Colonic mucosa (tissue), 4 donors: ENCODE data around the gene RPN1. TPM values are rescaled to one million over a fixed set of nuclear protein-coding genes. Genes with fewer than 3 reads are reported as not detected.
"Not testable (repeated sequence)": the region's sequence is repeated elsewhere in the genome, so short reads cannot be mapped to it uniquely, and the experiment has no call there.

Source experiments
- DNase-seq: peaks from one replicate; pipeline ENCODE4 v3.0.0-alpha.2; 2020
- H3K27ac ChIP-seq: fragments of 200-600 bp; one replicate; pipeline ENCODE4 v1.8.0; 2021
- H3K27me3 ChIP-seq: fragments of 200-600 bp; one replicate; pipeline ENCODE4 v1.8.0; 2021
- H3K36me3 ChIP-seq: fragments of 200-600 bp; one replicate; pipeline ENCODE4 v1.8.0; 2021
- H3K4me1 ChIP-seq: fragments of 200-600 bp; one replicate; pipeline ENCODE4 v1.8.0; 2021; ENCODE audit warnings: mild to moderate bottlenecking
- H3K4me3 ChIP-seq: fragments of 200-600 bp; one replicate; pipeline ENCODE4 v1.8.0; 2021
- H3K9ac ChIP-seq, 2 donors: one replicate each; pipeline ENCODE4 v1.7.0; 2013; ENCODE audit warnings: control low read depth in 2 of 2, low read depth in 2 of 2, low read length in 2 of 2
- H3K9me3 ChIP-seq: fragments of 200-600 bp; one replicate; pipeline ENCODE4 v1.8.0; 2021
- CTCF ChIP-seq: fragments of 200-600 bp; IDR thresholded peaks from one replicate; pipeline ENCODE4 v1.8.0; 2022; ENCODE audit warnings: antibody characterized with exemption, mild to moderate bottlenecking
- intact Hi-C: fragments of 100-400 bp; cut with DNase I; formaldehyde crosslinking; loops from one replicate; pipeline ENCODE4 v1.14.1; 2022
- total RNA-seq, 2 donors: library from RNA; stranded (reverse); fragmentation: NEBNext Ultra II Directional in 1 of 2; extraction: Animal tissue kit (Norgen Biotek cat#: 25700) in 1 of 2; gene quantifications; one replicate each; pipeline ENCODE4 v1.2.1, GENCODE V29; 2021
- donor health status: healthy.
- donor health status: DM: no; HTN: no; CAD: no.
- donor health status: DM: no; HTN: no; CAD: no.

The RPN1 gene
- total RNA-seq, 2 donors from 2014 or later, result 188 to 314 TPM

GRCh38 chr3:128588147-128588546 is 62.5 kb downstream of the RPN1 start:
- no peaks in the 10 kb centered on the region for H3K4me1 ChIP-seq

GRCh38 chr3:128587391-128587790 is 63.2 kb downstream of the RPN1 start:
- no peak for DNase-seq
- intact Hi-C loops, result no loop called here
- H3K9me3 ChIP-seq, result no peaks in the 10 kb centered on the region
- no peaks in the 10 kb centered on the region for H3K27me3 ChIP-seq
- no peak overlapping the region for H3K9ac ChIP-seq
- no peak overlapping the region for H3K4me3 ChIP-seq
- H3K4me1 ChIP-seq, result no peaks in the 10 kb centered on the region
- no peaks in the 10 kb centered on the region for H3K36me3 ChIP-seq
- no peak overlapping the region for H3K27ac ChIP-seq
- no peak for TF ChIP-seq CTCF

More at GRCh38 chr3:128588147-128588546, 62.5 kb downstream of the RPN1 start:
- Histone ChIP-seq H3K9ac (no peak overlapping the region), H3K9me3 (no peaks in the 10 kb centered on the region), H3K4me3 (no peak overlapping the region), H3K27ac (no peak overlapping the region), H3K27me3 (no peaks in the 10 kb centered on the region), H3K36me3 (no peaks in the 10 kb centered on the region)
- no peak for DNase-seq
- intact Hi-C loops, result no loop called here
- no peak for TF ChIP-seq CTCF

GRCh38 chr3:128586932-128587331 is 63.7 kb downstream of the RPN1 start:
- H3K4me3 ChIP-seq, H3K9me3 ChIP-seq, H3K27me3 ChIP-seq, intact Hi-C loops, H3K27ac ChIP-seq, DNase-seq, H3K4me1 ChIP-seq, H3K9ac ChIP-seq, H3K36me3 ChIP-seq: not testable (repeated sequence)

- H3K27me3 ChIP-seq, H3K27ac ChIP-seq, H3K4me1 ChIP-seq, DNase-seq, H3K9me3 ChIP-seq, intact Hi-C loops, H3K36me3 ChIP-seq, H3K4me3 ChIP-seq, H3K9ac ChIP-seq: not testable (repeated sequence)
These were observed 64.2 kb downstream of the RPN1 start for GRCh38 chr3:128586391-128586790.

- DNase-seq, result no peak
- H3K27me3 ChIP-seq, result no peaks in the 10 kb centered on the region
- H3K27ac ChIP-seq, result no peak overlapping the region
- no peak for TF ChIP-seq CTCF
- H3K9ac ChIP-seq, result no peak overlapping the region
- no peak overlapping the region for H3K4me3 ChIP-seq
- H3K4me1 ChIP-seq, result no peaks in the 10 kb centered on the region
- no peaks in the 10 kb centered on the region for H3K9me3 ChIP-seq
- intact Hi-C loops, result no loop called here
- no peaks in the 10 kb centered on the region for H3K36me3 ChIP-seq
These were observed 64.6 kb downstream of the RPN1 start for GRCh38 chr3:128585974-128586373.

- Histone ChIP-seq H3K4me3 (no peak overlapping the region), H3K9me3 (no peaks in the 10 kb centered on the region), H3K36me3 (no peaks in the 10 kb centered on the region), H3K4me1 (no peaks in the 10 kb centered on the region), H3K27ac (no peak overlapping the region), H3K27me3 (no peaks in the 10 kb centered on the region), H3K9ac (no peak overlapping the region)
- DNase-seq, result no peak
- intact Hi-C loops, result no loop called here
- TF ChIP-seq CTCF, result no peak
These were observed 65.4 kb downstream of the RPN1 start for GRCh38 chr3:128585189-128585588.
